Measurements from ENCODE around the gene PIP.

Gene PIP

DNA sequence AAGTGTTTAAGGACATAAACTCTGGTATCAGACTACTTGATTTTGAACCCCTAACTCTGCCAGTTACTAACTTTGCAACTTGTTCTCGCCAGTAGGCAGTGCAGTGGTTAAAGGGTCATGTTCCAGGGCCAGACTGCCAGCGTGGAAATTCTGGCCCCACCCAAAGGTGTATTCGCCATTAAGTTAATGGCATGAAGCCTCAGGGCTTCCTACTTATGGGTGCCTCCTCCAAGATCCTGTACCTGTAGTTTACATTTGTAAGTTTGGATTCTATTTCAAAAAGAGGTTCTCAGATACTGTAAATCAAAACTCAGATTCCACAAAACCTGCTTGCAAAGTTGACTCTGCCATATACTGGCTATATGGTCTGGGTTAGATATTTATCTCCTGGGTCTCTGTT, 2.8 kb upstream of the PIP start:
- TF ChIP-seq, protein P1, sequence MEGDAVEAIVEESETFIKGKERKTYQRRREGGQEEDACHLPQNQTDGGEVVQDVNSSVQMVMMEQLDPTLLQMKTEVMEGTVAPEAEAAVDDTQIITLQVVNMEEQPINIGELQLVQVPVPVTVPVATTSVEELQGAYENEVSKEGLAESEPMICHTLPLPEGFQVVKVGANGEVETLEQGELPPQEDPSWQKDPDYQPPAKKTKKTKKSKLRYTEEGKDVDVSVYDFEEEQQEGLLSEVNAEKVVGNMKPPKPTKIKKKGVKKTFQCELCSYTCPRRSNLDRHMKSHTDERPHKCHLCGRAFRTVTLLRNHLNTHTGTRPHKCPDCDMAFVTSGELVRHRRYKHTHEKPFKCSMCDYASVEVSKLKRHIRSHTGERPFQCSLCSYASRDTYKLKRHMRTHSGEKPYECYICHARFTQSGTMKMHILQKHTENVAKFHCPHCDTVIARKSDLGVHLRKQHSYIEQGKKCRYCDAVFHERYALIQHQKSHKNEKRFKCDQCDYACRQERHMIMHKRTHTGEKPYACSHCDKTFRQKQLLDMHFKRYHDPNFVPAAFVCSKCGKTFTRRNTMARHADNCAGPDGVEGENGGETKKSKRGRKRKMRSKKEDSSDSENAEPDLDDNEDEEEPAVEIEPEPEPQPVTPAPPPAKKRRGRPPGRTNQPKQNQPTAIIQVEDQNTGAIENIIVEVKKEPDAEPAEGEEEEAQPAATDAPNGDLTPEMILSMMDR (IDR thresholded peaks at IDR 0.05), result no peak

GRCh38 chr7:143129477-143129876, 2.4 kb upstream of the PIP start:
- TF ChIP-seq, protein P1 (IDR thresholded peaks at IDR 0.05), result no peak

DNA sequence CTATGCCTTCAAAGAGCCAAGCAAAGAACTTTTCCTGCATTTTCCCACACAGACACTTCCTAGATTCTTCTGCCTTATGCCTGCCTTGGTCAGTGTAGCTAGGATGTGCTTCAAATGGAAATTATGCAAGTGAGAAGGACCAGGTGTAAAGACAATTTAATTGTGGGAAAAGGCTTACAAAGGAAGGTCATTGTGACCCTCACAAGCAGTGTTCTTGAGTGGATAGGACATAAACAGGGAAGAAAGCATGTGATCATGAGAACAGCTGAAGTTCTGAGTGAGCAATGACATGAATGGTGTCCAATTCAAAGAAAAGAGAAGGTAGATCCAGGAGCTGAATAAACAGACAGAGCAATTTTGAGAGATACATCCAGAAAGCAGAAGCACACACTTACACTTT, 1.3 kb upstream of the PIP start:
- TF ChIP-seq, protein P1 (IDR thresholded peaks at IDR 0.05), result no peak

- TF ChIP-seq, protein P1 (IDR thresholded peaks at IDR 0.05), result no peak
Measured at GRCh38 chr7:143147070-143147469, 15.2 kb downstream of the PIP start.

- TF ChIP-seq, protein P1 (IDR thresholded peaks at IDR 0.05), result no peak
Measured at GRCh38 chr7:143148050-143148449, 16.2 kb downstream of the PIP start.

GRCh38 chr7:143148651-143149050, 16.8 kb downstream of the PIP start:
- TF ChIP-seq, protein P1 (IDR thresholded peaks at IDR 0.05), result no peak

DNA sequence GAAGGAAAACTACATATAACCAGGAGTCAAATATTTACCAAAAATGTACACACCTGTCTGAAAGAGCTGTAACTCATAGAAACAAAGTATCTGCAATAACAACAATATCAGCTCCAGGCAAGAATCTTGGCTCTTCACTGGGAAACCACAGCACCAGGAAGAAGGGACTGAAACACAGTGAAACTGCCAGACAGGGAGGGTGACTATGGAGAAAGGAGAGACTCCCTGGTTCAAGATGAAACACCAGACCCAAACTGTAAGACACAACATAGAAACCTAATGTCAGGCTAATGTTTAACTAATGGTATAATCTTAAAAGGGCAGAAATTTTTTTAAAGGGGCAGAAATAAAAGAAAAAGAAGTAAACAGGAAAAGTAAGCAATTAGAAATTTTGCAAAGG, 39.8 kb downstream of the PIP start:
- TF ChIP-seq, protein P1 (IDR thresholded peaks at IDR 0.05), result no peak

GRCh38 chr7:143172354-143172753, 40.5 kb downstream of the PIP start:
- TF ChIP-seq, protein P1 (IDR thresholded peaks at IDR 0.05), result no peak
